T-helper 9 cell (primary cell): ENCODE measurements around the gene THPO.

Source experiments
- DNase-seq: peaks from one replicate; pipeline ENCODE4 v3.0.0-alpha.2; 2020

THPO gene

DNA sequence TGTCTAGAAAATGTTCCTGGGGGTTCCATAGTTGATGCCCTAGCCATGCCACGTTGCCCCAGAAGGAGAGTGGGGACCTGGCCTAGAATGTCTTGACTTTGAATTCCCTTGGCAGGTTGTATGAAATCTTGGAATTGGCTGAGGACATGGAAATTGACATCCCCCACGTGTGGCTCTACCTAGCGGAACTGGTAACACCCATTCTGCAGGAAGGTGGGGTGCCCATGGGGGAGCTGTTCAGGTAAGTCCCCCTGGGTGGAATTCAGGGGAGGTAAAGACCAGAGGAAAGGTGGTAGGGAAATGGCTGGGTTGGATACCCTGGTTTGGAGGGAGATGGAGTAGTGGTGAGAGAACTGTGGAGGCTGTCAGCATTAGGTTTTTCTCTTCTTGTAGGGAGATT is 49.5 kb downstream of the THPO start:
- DNase-seq: no peak

DNA sequence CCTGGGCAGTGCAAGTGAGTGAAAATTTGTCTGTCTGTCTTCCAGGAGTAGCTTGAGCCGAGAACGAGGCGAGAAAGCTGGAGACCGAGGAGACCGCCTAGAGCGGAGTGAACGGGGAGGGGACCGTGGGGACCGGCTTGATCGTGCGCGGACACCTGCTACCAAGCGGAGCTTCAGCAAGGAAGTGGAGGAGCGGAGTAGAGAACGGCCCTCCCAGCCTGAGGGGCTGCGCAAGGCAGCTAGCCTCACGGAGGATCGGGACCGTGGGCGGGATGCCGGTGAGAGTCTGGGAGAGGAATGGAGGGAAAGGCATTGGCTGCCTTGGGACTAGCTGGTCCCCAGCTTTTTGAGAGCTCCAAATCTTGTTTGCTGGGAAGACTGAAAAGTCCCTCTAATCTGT is 50.8 kb downstream of the THPO start:
- DNase-seq: no peak

DNA sequence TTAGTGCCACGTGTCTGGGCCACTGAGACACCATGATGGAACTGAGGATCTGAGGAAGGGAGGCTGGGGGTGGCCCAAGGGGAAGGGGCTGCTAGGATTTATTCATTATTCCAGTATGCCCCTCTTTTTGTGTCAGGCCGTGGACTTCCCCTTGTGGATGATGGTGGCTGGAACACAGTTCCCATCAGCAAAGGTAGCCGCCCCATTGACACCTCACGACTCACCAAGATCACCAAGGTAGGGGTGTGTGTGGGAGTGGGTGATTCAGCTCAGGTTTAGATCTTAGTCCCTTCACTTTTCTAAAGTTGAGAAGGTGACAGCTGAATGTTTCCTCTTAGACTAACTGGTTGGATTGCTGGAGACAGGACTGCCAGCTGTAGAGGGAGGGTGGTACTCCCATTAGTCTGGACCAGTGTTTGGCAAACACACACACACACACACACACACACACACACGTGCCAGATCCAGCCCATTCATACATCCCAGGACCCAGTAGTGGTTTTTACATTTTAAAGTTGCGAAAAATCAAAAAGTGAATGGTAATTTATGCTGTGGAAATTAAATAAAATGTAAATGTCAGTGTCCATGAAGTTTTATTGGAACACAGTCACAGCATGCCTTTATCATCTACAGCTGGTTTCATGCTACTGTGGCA is 52.2 kb downstream of the THPO start:
- DNase-seq: no peak

DNA sequence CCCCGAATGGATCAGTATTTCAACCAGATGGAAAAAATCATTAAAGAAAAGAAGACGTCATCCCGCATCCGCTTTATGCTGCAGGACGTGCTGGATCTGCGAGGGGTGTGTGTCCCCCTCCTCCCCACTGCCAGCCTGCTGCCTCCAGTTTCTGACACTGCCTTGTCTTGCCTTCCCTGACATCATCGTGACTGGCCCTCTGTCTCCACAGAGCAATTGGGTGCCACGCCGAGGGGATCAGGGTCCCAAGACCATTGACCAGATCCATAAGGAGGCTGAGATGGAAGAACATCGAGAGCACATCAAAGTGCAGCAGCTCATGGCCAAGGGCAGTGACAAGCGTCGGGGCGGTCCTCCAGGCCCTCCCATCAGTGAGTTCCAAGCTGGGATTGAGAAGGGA is 52.7 kb downstream of the THPO start:
- no peak for DNase-seq

DNA sequence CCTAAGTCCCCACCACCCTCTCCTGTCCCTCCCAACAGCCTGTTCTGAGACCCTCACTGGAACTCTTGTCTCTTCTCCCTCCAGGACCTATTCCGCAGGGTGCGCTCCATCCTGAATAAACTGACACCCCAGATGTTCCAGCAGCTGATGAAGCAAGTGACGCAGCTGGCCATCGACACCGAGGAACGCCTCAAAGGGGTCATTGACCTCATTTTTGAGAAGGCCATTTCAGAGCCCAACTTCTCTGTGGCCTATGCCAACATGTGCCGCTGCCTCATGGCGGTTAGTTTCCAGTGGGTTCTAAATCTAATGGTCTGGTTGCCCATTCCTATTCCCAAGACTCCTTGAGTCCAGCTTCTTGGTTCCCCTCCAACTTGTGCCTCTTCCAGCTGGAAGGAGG is 54.3 kb downstream of the THPO start:
- DNase-seq: no peak

DNA sequence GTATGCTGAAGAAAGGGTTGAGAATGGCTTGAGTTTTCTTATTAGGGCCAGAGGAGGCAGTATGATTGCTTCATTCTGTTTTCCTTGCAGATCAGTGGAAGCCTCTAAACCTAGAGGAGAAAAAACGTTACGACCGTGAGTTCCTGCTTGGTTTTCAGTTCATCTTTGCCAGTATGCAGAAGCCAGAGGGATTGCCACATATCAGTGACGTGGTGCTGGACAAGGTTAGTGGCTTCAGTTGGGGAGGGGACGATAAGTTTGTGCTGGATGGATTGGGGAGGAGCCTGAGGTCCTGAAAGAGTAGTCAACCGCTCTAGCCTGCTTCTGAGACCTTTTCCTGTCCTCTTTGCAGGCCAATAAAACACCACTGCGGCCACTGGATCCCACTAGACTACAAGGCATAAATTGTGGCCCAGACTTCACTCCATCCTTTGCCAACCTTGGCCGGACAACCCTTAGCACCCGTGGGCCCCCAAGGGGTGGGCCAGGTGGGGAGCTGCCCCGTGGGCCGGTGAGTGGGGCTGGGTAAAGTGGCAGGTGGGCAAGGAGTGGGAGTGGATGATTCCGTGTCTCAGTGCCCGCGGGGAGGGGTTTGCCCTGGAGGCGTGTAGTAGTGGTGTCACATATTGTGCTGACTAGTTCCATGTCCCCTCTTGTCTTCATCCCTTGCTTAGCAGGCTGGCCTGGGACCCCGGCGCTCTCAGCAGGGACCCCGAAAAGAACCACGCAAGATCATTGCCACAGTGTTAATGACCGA is 55.1 kb downstream of the THPO start:
- no peak for DNase-seq
